ENCODE data around the gene TACO1. TPM values are rescaled to one million over a fixed set of nuclear protein-coding genes. Genes with fewer than 3 reads are reported as not detected.

Gene TACO1
- total and polyA plus RNA-seq, 10 of the 15 experiments (the other 5 are each of a cell fraction or from before 2014, with no cell fraction given), result 8.5 to 38.6 (median 27.0) TPM

GRCh38 chr17:63600569-63601438 is at the start of gene TACO1 (continued):
- TF ChIP-seq RFX5 (IDR thresholded peaks at IDR 0.05; ENCODE audit: low read depth, low read length) (no peak), ATF7 (IDR thresholded peaks at IDR 0.05; ENCODE audit: low read depth) (peak; percentile 31; the same call in 1 of the 2 replicates), MTA3 (IDR thresholded peaks at IDR 0.05; ENCODE audit: borderline replicate concordance, low read length) (peak; percentile 69; the same call in 1 of the 2 replicates), NKRF (conservative IDR thresholded peaks at IDR 0.05) (peak; percentile 92), SMAD1 (IDR thresholded peaks at IDR 0.05; ENCODE audit: low read depth, partially characterized antibody) (no peak), NFXL1 (IDR thresholded peaks at IDR 0.05; ENCODE audit: borderline replicate concordance) (peak; percentile 33; the same call in 1 of the 2 replicates), ZBED1 (IDR thresholded peaks at IDR 0.05; ENCODE audit: borderline replicate concordance) (peak; percentile 80; the same call in 1 of the 2 replicates), TAF1 (IDR thresholded peaks at IDR 0.05; ENCODE audit: borderline replicate concordance, low read depth, low read length) (peak; percentile 91), EP300 (IDR thresholded peaks at IDR 0.05; ENCODE audit: borderline replicate concordance in 1 of 2, control insufficient read depth in 1 of 2, low read depth in 2 of 2, low read length in 2 of 2) (no peak), YY1 (IDR thresholded peaks at IDR 0.05; ENCODE audit: low read depth, low read length) (peak; percentile 92), POLR2AphosphoS5 (IDR thresholded peaks at IDR 0.05; ENCODE audit: low read length) (peak; percentile 85), NR2C1 (IDR thresholded peaks at IDR 0.05) (peak; percentile 68), USF2 (IDR thresholded peaks at IDR 0.05; ENCODE audit: borderline replicate concordance, low read depth, low read length) (no peak), YBX1 (IDR thresholded peaks at IDR 0.05) (no peak), ZNF384 (IDR thresholded peaks at IDR 0.05; ENCODE audit: borderline replicate concordance, low read depth, low read length) (no peak), BHLHE40 (IDR thresholded peaks at IDR 0.05; ENCODE audit: borderline replicate concordance in 1 of 2, low read depth in 2 of 2, low read length in 1 of 2) (peak; percentile 45 to 68; a peak in 3 of 4 replicates), TCF12 (IDR thresholded peaks at IDR 0.05; ENCODE audit: low read depth, low read length) (peak; percentile 65; the same call in 1 of the 2 replicates), SP1 (IDR thresholded peaks at IDR 0.05; ENCODE audit: low read depth, low read length) (peak; percentile 62), ZBTB11 (CRISPR knock-in tag; IDR thresholded peaks at IDR 0.05) (peak; percentile 98)
